Testis (tissue), 2 donors: ENCODE data around the gene SYAP1.

Experiments
- CTCF ChIP-seq, 3 experiments: fragments of 450-650 bp in 2 of 3; fragments of 200-600 bp in 1 of 3; sonication (generic) in 1 of 3; IDR thresholded peaks; one replicate each; pipeline ENCODE4 v1.5.1; 2016 to 2019; ENCODE audit warnings: antibody characterized with exemption in 3 of 3, mild to moderate bottlenecking in 2 of 3, moderate library complexity in 1 of 3
- POLR2A ChIP-seq: fragments of 450-650 bp; IDR thresholded peaks from one replicate; pipeline ENCODE4 v1.6.1; 2017; ENCODE audit warnings: antibody characterized with exemption, mild to moderate bottlenecking, moderate library complexity

DNA sequence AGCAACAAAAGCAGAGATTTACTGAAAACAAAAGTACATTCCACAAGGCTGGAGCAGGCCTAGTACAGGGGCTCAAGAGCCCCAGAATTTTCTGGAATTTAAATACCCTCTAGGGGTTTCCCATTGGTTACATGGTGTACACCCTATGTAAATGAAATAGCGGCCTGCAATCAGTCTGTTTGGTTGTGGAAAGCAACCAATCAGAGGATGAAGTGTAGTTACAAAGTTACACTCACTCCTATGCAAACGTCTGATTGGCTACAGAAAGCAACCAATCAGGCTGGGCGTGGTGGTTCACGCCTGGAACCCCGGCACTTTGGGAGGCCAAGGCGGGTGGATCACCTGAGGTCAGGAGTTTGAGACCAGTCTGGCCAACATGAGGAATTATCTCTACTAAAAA is 53.0 kb downstream of the SYAP1 start:
- TF ChIP-seq CTCF (IDR thresholded peaks at IDR 0.05) (no peak), POLR2A (no peak)
